GM18520 (cell line): ENCODE measurements around the gene GOLGB1.
"Not testable (repeated sequence)": the region's sequence is repeated elsewhere in the genome, so short reads cannot be mapped to it uniquely, and the experiment has no call there.

Experiments used
- ATAC-seq: cut with Tn5 transposase; IDR thresholded peaks from one replicate; pipeline ENCODE4 v1.9.1; 2021; ENCODE audit not compliant: unreplicated experiment

The GOLGB1 gene

DNA sequence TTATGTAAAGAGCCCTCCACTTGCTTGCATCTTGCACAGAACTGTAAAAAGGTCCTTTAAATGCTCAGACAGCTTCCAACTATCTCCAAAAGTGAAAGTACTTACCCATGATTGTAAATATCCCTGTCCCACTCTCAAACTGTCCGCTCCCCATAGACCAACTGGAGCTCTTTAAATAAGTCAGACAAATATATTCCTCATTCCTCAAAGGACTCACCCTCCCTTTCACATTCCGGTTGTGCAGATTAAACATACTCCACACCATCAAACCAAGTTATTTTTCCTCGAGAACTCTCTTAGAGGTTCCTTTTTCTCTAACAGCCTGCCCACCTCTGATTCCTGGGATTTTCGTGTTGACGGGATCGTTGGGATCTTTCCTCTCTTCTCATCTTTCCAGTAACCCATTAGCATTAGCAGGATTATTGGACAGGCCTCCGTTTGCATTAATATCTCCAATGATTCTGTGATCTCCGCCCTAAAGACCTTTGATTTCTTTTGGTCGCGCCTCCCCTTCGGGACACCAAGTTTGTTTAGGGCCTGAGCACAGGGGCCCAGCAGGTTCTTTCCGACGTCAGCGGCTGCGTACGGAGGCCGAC is 763 bp downstream of the GOLGB1 start:
- no peak for ATAC-seq

GRCh38 chr3:121747976-121748375 is 1.6 kb downstream of the GOLGB1 start:
- ATAC-seq, result no peak

DNA sequence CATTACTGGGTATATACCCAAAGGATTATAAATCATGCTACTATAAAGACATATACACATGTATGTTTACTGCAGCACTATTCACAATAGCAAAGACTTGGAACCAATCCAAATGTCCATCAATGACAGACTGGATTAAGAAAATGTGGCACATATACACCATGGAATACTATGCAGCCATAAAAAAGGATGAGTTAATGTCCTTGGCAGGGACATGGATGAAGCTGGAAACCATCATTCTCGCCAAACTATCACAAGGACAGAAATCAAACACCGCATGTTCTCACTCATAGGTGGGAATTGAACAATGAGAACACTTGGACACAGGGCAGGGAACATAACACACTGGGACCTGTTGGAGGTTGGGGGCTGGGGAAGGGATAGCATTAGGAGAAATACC is 6.4 kb downstream of the GOLGB1 start:
- not testable (repeated sequence) for ATAC-seq

DNA sequence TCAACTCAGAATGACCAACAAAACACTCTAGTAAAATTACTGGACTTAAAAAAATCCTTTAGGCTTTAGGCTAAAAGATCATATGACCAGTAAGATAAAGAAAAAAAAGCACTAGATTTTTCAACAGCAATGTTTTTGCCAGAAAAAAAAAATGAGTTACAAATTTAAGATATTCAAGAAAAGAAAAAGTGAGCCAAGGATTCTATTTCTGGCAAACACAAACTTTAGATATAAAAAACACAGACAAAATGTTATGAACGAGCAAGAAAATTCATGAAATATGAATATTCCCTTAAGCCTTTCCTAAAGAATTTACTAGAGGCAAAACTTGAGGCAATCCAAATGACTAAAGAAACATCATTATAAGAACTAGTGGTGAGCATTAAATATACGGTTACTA is 8.6 kb downstream of the GOLGB1 start:
- ATAC-seq, result no peak

DNA sequence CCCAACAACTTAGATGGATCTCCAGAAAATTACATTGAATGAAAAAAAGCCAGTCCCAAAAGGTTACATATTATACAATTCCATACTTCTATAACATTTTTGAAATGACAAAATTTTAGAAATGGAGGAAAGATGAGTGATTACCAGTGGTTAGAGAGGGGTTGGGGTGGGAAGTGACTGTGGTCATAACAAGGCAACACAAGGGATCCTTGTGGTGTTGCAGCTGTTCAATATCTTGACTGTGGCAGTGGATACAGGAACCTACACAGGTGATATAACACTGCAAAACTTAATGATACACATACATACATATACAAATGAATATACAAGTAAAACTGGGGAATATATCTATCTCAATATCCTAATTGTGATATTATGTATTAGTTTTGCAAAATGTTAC is 9.6 kb downstream of the GOLGB1 start:
- no peak for ATAC-seq

GRCh38 chr3:121737644-121738043 is 11.9 kb downstream of the GOLGB1 start:
- ATAC-seq, result no peak

- no peak for ATAC-seq
Measured at GRCh38 chr3:121736112-121736511, 13.4 kb downstream of the GOLGB1 start.

GRCh38 chr3:121735047-121735696 is 14.4 kb downstream of the GOLGB1 start:
- peak; percentile 96 for ATAC-seq

DNA sequence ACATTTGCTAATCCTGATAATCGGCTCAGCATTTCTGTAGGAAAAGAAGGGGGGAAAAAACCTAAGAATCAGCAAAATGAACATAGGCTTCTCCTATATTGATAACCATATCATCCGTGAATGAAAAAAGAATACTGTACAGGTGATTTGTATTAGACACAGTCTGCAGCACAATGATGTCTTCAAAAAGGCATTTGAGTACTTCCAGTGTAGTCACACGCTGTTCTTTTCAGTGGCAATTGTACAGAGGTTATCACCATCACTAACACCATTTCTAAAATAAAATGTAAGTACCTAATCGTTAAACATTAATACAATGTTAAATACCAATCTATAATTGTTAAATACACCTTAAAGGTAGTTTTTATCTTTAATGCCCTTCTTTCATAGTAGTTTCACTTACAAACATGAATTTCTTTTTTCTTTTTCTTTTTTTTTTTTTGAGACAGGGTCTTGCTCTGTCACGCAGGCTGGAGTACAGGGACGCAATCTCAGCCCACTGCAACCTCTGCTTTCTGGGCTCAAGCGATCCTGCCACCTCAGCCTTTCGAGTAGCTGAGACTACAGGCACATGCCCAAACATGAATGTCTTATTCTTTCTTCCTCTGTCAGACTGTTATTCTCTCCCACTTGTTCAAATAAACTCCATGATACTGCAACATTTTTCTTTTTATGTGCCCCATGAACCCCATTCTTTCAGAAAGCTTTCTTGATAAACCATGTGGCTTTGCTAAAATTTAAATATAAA is 18.4 kb downstream of the GOLGB1 start:
- ATAC-seq, result no peak

GRCh38 chr3:121724130-121724529 is 25.4 kb downstream of the GOLGB1 start:
- peak; percentile 69 for ATAC-seq

- ATAC-seq, result no peak
Measured at GRCh38 chr3:121723485-121723884, 26.1 kb downstream of the GOLGB1 start.

- no peak for ATAC-seq
Measured at GRCh38 chr3:121722411-121722810, 27.1 kb downstream of the GOLGB1 start.

DNA sequence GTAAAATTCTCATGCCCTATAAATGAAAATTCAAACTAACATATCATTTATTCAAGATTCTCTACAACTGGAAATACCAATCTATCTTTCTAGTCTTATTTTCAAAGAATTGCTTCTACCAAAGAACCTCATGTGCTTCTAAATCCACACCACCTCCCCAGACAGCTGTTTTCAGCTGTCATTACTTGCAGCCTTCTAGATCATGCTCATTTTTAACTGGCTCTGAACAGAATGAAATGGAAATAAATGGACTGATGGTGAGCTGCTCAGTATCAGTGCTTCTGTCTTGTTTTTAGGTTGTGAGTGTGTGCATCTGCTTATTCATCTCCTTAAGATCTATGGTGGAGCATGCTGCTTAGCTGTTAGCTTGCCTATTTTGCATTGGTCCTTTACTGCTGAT is 29.4 kb downstream of the GOLGB1 start:
- no peak for ATAC-seq

DNA sequence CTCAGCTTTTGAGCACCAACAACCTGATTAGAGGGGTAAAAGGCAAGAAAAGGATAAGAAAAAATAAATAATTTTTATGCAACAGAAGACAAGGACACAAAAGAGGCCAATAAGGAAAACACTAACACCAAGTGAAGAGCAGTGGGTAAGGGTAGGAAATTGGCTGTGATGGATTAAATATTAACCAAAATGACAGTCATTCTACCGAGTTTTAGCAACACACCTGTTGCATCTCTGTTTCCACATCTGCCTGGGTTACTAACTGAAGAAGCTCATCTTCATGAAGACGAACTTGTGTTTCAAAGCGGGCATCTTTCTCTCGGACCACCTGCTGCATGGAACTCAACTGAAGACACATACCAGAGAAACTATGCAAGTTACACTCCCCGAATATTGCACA is 30.1 kb downstream of the GOLGB1 start:
- ATAC-seq, result no peak

DNA sequence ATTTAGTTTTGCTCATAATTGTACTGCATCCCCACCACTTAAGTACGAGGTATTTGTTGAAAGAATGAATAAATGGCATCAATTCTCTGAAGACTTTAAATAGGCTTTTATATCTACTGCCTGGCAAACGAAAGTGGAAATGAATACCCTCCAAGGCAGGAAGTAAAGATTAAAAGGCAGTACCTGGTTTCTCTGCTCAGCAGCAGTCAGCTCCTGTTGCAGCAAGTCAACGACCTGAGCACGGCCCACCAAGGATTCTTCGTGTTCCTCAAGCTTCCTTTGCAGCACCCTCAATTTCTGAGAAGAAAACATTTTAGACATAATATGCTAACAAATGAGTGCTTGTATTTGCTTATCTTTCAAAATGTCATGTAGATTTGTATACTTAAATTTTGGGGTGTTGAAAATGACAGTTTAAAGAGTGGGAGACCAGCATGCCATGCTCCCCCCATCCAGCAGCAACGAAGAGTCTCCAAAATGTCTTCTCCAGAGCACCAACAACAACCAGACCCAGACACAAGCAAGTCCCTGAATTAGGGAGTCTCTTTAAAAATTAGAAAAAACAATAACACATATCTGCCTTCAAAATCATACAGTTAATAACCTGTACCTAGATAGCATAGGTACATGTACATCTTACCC is 31.2 kb downstream of the GOLGB1 start:
- no peak for ATAC-seq

DNA sequence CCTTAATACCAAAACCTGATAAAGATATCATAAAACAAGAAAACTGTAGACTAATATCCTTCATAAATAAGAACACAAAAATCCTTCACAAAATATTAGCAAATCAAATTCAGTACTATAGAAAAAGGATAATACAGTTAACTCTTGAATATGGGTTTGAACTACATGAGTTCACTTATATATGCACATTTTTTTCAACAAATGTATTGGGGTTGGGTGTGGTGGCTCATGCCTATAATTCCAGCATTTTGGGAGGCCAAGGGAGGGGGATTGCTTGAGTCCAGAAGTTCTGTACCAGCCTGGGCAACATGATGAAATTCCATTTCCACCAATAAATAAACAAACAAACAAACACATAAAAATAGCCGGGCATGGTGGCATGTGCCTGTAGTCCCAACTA is 39.2 kb downstream of the GOLGB1 start:
- no peak for ATAC-seq

DNA sequence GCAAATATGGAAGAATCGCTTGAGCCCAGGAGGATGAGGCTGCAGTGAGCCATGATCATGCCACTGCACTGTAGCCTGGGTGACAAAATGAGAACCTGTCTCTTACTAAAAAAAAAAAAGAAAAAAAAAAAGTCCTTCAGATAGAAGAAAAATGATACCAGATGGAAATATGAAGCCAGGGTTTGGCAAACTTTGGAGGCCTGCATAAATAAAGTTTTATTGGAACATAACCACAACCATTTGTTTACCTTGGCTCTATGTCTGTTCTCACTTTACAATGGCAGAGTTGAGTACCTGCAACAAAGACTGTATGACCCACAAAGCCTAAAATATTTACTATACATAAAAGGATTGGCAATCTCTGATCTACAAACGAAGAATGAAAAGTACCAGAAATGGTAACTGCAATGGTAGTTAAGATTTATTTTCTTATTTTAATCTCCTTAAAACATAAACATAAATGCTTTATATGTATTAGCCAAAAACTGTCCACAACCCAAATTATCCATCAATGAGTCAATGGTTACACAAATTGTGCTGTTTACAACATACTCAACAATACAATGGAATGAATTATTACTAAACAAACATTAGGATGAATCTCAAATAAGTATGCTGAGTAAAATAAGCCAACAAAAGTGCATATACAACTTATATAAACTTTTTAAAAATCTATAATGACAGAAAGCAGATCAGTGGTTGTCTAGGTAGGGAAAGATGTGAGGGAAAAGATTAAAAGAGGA is 41.8 kb downstream of the GOLGB1 start:
- no peak for ATAC-seq

DNA sequence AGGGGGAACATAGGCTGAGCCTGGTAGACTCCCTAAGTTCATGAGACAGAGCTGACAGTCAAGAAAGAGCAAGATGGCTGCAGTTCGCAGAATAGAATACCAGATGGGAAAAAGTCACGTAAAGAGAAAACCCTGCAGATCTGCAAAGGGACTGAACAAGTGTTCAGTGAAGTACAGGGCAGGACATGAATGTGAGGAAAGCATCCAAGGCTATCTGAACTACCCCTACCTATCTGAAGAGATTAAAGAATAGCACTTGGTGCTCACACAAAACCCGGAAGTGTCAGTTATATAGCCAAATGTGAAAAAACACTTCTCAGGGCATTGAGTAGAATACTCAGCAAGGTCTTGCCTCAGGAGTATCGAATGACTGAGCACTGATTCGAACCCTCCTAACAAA is 44.0 kb downstream of the GOLGB1 start:
- no peak for ATAC-seq

- no peak for ATAC-seq
Measured at GRCh38 chr3:121703973-121704372, 45.6 kb downstream of the GOLGB1 start.

DNA sequence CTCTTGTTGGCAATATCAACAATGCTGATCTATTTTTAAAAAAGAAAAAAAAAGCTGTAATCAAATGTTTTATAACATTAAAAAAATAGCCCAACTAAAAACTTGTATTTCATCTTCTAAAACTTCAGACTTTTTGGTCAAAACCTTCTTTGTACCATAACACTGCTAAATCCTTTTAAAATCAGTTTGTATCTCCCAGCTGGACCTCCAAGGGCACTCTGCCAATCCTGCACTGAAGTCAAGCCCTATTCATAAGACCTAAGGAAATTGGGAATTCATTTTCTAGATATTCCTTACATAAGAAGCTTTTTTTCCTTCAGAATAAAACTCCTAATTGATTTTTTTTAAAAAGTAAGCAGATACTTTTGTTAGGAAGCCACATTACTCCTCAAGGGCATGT is 50.6 kb downstream of the GOLGB1 start:
- no peak for ATAC-seq

- ATAC-seq, result no peak
Measured at GRCh38 chr3:121698476-121698875, 51.1 kb downstream of the GOLGB1 start.
